Suppressor macrophage (primary cell): ENCODE measurements around the gene TUBGCP3.
A peak's percentile ranks its signal among the peaks of the same experiment; 100 is the strongest.
"Not testable (repeated sequence)": the region's sequence is repeated elsewhere in the genome, so short reads cannot be mapped to it uniquely, and the experiment has no call there.

Source experiments
- DNase-seq, 4 experiments: peaks; one replicate each; pipeline ENCODE4 v3.0.0-alpha.2; 2020 to 2022

TUBGCP3 gene

GRCh38 chr13:112526146-112526853 is 61.7 kb downstream of the TUBGCP3 start:
- no peak for DNase-seq

DNA sequence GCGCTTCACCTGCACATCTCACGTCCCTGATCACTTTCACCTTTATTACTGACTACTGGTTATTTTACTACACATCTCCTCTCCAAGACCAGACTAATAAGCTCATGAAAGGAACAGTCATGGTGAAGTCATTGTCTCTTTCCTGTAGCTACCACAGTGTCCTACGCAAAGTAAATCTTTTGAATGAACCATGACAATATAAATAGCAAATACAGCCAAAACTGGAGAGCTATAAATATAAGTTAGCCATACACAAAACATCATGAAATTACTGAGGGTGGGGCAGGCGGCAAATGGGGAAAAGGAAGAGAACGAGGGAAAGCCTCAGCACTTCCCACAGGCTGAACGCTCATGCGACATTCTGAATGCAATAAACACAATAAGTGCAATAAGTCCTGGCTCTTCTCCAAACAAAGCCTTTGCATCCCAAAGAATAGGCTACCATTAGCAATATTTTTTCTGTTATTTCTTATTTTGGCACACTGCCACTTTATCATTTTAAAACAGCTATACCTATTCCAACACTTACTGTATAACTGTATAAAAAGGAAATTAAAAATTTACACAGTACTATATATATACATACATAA is 62.5 kb downstream of the TUBGCP3 start:
- no peak for DNase-seq

DNA sequence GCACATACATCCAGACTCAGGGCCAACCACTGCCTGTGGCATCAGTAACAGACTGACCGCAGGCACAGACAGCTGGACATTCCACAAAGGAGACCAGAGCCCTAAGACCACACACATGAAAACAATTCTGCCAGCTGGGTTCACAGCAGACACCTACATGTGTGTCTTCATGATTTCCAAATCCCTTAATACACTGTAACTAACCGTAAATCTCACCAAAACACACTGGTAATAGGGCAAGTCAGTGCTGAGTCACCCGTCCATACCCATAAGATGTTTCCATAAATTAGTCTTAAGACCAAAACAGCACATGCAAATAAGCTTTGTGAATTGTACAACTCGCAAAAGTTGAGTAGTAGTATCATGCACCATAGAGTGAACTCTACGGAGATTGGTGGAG is 65.4 kb downstream of the TUBGCP3 start:
- no peak for DNase-seq

DNA sequence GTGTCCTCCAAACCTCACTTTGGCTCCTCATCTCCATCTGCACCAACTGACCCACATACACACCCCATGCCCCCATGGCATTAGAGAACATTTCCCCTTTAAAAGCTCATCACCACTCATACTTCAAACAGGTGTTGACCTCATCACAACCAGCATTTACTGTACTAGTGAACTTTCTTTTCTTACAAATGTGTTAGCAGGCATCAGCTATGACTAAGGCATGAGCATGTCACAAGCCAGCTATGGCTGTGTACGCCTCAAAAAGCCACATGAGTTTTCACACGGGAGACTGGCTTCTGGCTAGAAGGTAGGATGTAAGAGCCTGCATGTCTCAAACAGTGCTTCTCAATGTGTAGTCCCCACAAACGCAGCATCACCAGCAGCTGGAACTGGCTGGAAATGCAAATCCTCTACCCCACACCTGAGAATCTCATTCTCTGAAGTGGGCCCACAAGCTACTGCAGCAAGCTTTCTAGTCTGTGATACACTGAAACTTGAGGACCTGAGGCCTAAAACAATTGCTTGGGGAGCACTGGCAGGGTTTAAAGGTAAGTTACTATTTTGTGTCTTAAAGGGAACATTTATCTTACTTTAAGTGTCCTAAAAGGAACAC is 66.8 kb downstream of the TUBGCP3 start:
- DNase-seq, result no peak

DNA sequence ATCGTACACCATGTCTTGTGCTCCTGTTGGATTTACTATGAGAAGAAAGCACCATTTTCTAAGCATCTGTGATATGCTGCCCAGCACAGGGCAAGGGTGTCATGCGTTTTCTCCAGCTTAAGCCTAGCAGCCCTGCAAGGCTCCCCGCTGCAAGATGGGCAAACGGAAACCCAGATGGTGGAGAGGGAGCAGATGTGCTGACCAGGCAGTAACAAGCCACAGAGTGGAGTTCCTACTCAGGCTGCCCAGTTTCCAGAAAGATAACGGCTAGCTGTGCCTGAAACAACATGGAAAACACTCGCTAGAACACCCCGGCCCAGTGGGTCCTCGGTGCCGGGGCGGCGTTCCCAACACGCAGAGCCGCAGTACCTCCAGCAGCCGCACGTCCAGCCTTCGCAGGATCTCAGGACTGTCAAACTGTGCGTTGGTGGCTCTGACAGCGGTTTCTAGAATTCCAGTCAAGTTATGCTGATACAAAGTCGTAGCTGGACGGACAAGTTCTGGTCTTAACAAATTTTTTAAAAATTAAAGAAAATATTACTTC is 68.4 kb downstream of the TUBGCP3 start:
- no peak for DNase-seq

DNA sequence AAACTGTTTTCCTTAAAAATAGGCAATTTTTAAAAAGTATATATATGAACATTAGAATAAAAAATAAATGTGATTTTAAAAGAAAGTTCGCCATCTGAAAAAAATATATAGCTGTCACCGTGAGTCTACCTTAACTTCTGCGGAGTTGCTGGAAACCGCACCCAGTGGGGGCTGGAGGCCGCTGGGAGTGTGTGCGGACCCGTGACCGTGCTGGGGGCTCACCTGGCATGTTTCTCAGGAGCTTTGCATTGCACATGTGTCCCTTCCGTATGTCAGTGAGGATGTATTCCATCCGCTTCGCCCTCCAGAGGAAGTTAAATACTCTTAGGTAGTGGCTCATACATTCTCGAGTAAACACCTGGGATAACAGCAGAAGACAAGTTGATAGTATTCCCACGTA is 71.7 kb downstream of the TUBGCP3 start:
- no peak for DNase-seq

GRCh38 chr13:112513761-112514160 is 74.2 kb downstream of the TUBGCP3 start:
- DNase-seq, result no peak

DNA sequence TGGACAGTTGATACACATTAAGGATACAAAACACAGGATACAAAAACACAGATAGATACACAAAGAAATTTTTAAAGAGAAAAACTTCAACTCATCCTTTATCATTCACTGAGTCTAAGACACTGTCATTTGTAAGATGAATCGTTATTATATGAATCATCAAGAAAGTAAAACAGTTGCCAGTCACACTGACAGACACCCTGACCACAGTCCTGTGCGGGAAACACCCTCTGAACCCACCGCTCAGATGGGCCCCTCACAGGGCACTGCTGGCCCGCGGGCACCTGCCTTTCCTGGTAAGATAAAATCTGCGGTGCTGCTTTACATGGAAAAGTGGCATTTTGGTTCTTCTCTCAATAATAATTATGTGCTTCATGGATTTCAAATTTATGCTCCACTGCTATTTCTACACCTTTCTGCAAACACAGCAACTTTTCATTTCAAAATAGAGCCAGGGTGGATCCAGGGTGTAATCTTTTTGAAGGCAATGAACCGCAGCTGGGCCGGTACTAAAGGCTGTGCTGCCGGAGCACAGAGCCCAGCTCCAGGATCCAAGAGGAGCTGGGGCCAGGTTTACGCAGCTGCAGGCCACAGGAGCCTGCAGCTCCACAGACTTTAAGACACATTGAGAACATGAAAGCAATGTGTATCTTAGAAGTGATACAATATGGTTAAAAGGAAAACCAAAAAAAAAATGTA is 76.8 kb downstream of the TUBGCP3 start:
- DNase-seq, result no peak

- peak; percentile 3 to 48 (median 27) for DNase-seq
Measured at GRCh38 chr13:112510002-112510780, 77.8 kb downstream of the TUBGCP3 start.

DNA sequence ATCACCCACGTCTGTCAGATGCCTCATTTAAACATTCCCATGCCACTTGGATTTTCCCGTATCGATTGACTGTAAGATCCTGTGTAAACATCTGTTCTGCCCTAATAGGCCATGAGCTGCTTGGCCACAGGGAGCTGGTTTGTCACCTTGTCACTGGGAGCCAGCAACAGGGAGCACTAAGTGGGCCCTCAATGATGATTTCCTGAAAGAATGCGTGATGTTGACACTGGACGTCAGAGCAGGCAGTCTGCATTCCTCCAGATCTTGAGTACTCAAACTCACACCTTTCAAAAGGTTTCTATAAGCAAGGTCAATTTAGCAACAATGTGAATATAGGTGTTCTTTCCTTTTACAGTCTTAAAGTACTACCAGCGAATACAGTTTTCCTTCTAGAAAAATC is 78.8 kb downstream of the TUBGCP3 start:
- no peak for DNase-seq

GRCh38 chr13:112506046-112506445 is 81.9 kb downstream of the TUBGCP3 start:
- DNase-seq, result no peak

DNA sequence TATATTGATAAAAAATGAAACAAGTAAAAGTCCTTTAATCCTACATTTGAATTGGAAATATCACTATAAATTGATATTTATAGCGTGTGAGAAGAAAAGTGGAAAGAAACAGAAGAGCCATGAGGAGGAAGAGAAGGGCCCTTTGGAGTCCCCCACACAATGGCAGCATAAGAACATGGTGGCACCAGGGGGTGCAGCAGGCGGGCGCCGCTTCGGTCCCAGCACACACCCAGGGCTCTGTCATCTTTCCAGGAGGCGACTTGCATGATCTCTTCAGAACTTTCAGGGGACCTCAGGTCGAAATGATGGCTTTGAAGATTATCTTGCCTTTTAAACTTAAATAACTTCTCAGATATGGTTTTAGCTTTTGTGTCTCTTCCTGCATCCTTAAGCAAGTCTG is 91.8 kb downstream of the TUBGCP3 start:
- no peak for DNase-seq

DNA sequence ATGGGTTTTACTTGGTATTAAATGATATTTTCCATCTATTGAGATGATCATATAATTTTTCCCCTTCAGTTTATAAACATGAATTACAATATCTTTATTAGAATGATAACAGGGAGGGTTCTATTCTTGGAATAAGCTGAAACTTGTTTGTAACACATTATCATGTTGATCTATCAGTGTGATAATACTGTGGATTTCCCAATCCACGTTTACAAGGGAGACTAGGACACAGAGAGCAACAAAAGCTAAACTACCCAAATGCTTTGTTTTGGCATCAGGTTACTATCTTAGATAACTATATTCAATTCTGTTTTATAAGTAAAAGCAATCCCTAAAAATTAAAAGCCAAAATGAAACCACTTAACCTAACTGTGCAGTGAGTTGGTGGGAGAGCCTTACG is 92.5 kb downstream of the TUBGCP3 start:
- no peak for DNase-seq

DNA sequence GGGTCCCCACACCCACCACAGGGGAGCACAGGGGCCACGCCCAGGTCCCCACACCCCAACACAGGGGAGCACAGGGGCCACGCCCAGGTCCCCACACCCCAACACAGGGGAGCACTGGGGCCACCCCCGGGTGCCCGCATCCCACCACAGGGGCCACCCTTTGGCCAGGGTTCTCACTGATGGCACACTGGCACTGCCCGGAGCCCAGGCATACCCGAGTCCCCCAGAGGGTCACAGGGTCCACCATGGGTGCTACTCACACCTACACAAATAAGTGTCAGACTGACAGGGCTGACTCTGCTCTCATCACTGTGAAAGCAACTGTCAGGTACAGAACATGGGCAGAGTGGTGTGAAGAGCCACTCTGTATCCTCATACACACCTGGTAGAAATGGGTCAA is 98.8 kb downstream of the TUBGCP3 start:
- no peak for DNase-seq

- DNase-seq, result not testable (repeated sequence)
Measured at GRCh38 chr13:112488343-112489050, 99.5 kb downstream of the TUBGCP3 start.

- DNase-seq, result no peak
Measured at GRCh38 chr13:112487127-112487517, 100.8 kb downstream of the TUBGCP3 start.

DNA sequence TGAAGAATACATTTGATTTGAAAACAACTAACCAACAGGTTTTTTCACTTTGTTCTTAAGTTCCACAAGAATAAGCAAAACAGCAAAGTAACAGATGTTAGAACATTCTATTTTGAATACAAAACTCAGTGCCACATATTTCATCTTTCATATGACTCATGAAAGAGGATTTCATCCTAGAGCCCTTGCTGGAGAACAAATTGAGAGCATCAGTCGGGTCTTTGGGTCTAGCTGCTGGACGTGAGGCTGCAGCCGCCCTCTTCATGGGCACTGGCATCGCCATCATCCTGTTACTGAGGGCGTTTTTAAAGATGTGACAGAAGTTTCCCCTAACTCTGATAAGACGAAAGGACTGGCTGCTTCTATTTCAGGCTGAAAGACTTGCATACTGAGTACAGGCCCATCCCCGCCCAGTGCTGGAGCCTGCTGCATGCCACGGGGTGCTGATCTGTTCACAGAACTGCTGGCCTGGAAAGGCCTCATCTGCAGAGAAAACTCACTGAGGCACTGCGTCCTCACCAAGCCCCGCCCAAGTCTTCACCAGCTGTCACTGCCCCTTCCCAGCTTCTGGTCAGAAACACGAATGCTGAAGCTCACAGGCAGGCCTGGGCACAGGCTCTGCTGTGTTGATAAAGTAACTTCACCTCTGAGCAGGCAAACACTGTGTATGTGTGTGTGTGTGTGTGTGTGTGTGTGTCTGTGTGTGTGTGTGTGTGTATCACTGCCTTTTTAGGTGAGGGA is 101.4 kb downstream of the TUBGCP3 start:
- DNase-seq, result no peak

GRCh38 chr13:112485814-112486213 is 102.1 kb downstream of the TUBGCP3 start:
- not testable (repeated sequence) for DNase-seq

DNA sequence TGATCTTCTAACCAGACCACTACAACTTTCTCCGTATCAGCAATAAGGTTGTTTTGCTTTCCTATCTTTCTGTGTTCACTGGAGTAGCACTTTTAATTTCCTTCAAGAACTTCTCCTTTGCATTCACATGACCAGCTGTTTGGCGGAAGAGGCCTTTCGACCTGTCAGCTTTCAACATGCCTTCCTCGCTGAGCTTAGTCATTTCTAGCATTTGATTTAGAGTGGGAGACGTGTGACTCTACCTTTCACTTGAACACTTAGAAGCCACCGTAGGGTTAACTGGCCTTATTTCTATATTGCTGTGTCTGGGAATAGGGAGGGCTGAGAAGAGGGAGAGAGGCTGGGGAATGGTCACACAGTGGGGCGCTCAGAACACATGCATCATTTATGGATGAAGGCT is 104.7 kb downstream of the TUBGCP3 start:
- DNase-seq, result peak in 3 of 4 experiments; percentile 19 to 33 (median 24)

- no peak for DNase-seq
Measured at GRCh38 chr13:112481458-112481857, 106.5 kb downstream of the TUBGCP3 start.

DNA sequence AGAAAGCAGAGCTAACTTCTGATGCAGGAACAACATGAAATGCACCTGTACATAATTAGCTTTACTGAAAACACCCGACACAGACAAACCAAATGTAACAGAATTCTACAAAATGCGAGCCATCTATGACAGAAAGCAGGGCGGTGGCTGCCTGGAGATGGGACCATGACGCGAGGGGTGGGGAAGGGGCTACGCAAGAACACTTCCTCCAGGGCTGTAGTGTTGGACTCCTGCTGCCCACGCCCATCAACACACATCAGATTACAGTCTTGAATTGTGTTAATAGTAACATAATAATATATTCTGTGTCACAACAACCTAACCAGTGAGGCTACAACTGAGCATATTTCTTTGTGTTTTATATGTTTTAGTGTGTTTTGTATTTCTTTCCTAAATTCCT is 108.6 kb downstream of the TUBGCP3 start:
- DNase-seq, result no peak
